Measurements from ENCODE around the gene ITGA2.
A peak's percentile ranks its signal among the peaks of the same experiment; 100 is the strongest.

ITGA2 gene

GRCh38 chr5:52985306-52985705 is 3.8 kb upstream of the ITGA2 start:
- DNase-seq (ENCODE audit: low read depth in 1 of 2, low spot score in 1 of 2), result no peak
- Histone ChIP-seq H3K4me3 (replicated peaks; ENCODE audit: insufficient read depth, low read length) (no peak overlapping the region), H3K27ac (replicated peaks) (no peak overlapping the region)

GRCh38 chr5:52987711-52988331 is 1.3 kb upstream of the ITGA2 start:
- H3K4me3 ChIP-seq (replicated peaks; ENCODE audit: insufficient read depth, low read length), result no peak overlapping the region
- TF ChIP-seq GABPA (IDR thresholded peaks at IDR 0.05; ENCODE audit: low read depth) (no peak), REST (IDR thresholded peaks at IDR 0.05; ENCODE audit: insufficient replicate concordance, low read depth) (no peak), CTCF (IDR thresholded peaks at IDR 0.05; ENCODE audit: insufficient read depth, low read length) (no peak), POLR2AphosphoS5 (IDR thresholded peaks at IDR 0.05; ENCODE audit: low read depth) (no peak), SPI1 (IDR thresholded peaks at IDR 0.05; ENCODE audit: borderline replicate concordance, low read depth) (no peak)
- peaks cover 30% of the 10 kb centered on the region for H3K27me3 ChIP-seq (ENCODE audit: insufficient read depth, poor library complexity, severe bottlenecking)
- no peak for DNase-seq (ENCODE audit: low read depth in 1 of 2, low spot score in 1 of 2)
- H3K27ac ChIP-seq (replicated peaks), result no peak overlapping the region

More at GRCh38 chr5:52985306-52985705, 3.8 kb upstream of the ITGA2 start:
- TF ChIP-seq CTCF (IDR thresholded peaks at IDR 0.05; ENCODE audit: insufficient read depth, low read length) (no peak), REST (IDR thresholded peaks at IDR 0.05; ENCODE audit: insufficient replicate concordance, low read depth) (no peak), GABPA (IDR thresholded peaks at IDR 0.05; ENCODE audit: low read depth) (no peak), SPI1 (IDR thresholded peaks at IDR 0.05; ENCODE audit: borderline replicate concordance, low read depth) (no peak), POLR2AphosphoS5 (IDR thresholded peaks at IDR 0.05; ENCODE audit: low read depth) (no peak)
- H3K27me3 ChIP-seq (ENCODE audit: insufficient read depth, poor library complexity, severe bottlenecking), result peaks cover 30% of the 10 kb centered on the region

GRCh38 chr5:52988335-52989024 is 672 bp upstream of the ITGA2 start:
- Histone ChIP-seq H3K27ac (replicated peaks) (no peak overlapping the region), H3K27me3 (ENCODE audit: insufficient read depth, poor library complexity, severe bottlenecking) (peaks cover 30% of the 10 kb centered on the region), H3K4me3 (replicated peaks; ENCODE audit: insufficient read depth, low read length) (peak overlapping the region; percentile 65)
- TF ChIP-seq CTCF (IDR thresholded peaks at IDR 0.05; ENCODE audit: insufficient read depth, low read length) (no peak), SPI1 (IDR thresholded peaks at IDR 0.05; ENCODE audit: borderline replicate concordance, low read depth) (no peak), POLR2AphosphoS5 (IDR thresholded peaks at IDR 0.05; ENCODE audit: low read depth) (no peak), REST (IDR thresholded peaks at IDR 0.05; ENCODE audit: insufficient replicate concordance, low read depth) (no peak), GABPA (IDR thresholded peaks at IDR 0.05; ENCODE audit: low read depth) (no peak)
- DNase-seq (ENCODE audit: low read depth in 1 of 2, low spot score in 1 of 2), result no peak
